ENCODE results near the gene SCAF8.

The SCAF8 gene

DNA sequence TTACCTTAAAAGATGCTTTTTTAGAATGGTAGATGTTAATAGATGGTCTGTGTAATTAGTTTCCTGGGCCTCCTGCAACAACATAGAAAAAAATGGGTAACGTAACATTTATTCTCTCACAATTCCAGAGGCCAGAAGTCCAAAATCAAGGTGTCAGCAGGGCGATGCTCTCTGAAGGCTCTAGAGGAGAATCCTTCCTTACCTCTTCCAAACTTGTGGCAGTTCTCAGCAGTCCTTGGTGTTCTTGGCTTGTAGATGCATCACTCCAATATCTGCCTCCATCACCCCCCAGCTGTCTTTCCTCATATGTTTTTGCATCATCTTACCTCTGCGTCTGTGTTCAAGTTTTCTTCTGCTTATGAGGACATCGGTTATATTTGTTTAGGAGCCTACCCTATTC is 107.9 kb downstream of the SCAF8 start:
- no peak for DNase-seq

DNA sequence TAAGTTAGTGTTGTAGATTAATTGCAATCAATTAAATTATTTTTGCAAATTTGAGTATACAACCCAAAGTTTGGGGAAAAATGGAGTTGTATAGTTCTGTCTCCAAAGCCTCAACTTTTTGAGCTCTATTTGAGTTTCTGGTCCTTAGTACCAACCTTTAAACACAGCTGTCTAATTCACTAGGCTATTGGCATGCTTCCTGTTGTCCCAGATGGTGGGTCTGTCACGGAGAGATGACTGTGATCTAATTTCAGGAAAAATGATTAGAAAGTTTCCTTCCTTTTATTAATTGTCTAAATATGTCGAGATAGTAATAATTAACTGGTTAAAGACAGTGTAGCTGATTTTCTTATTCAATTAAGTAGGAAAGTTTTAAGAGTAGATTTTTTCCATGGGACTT is 109.6 kb downstream of the SCAF8 start:
- DNase-seq, result peak; percentile 25

GRCh38 chr6:154847318-154847717 is 114.1 kb downstream of the SCAF8 start:
- no peak for DNase-seq

DNA sequence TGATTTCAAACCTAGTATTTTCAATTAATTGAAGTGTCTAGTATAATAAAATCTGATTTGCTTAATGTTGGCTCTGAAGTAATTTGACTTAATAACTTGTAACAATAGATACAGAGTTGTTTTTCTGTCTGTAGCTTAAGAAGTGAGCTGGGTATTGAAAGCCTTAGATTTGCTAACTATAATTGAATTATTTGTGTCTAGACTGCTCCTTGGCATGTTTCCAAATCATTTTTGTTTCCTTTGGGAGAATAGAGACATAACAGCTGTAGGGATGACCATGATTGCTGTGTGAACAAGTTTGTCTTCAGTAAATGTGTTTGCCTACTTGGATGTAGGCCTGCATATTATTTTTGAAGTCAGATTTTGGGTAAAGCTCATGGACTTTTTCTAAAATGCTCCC is 115.4 kb downstream of the SCAF8 start:
- DNase-seq, result peak; percentile 88

DNA sequence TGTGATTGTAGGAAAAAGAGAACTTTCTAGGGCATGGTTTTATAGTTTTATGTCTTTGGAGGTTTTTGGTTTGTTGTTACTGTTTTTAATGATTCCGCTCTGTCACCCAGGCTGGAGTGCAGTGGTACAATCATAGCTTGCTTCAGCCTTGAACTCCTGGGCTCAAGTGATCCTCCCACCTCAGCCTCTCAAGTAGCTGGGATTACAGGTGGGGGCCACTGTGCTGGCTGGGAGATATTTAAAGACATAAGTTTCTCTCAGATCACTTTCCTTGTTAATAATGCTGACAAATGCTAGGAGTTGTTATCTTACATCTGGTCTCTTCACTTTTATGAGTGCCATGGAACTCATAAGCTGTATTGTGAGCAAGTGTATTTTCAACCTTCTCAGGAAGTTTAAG is 116.3 kb downstream of the SCAF8 start:
- DNase-seq, result no peak

GRCh38 chr6:154852687-154853086 is 119.5 kb downstream of the SCAF8 start:
- DNase-seq, result no peak

GRCh38 chr6:154857529-154857928 is 124.3 kb downstream of the SCAF8 start:
- DNase-seq, result no peak

DNA sequence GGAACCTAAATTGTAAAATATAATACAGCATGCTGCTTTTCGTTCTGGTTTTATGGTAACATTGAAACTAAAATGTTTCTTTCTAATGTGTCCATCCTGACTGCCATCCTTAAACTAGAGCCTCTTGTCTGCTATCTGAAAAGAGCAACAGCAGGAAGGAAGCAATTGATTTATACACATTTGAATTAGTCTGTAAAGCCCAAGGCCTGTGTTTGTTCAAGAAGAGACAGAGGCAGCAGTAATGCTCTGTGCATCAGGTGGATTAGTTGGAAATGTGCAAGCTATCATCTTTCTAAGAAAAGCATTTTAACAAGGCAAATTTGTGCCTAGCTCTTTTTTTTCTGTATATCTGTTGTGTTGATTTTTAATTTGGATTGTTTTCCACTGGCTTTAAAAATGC is 128.6 kb downstream of the SCAF8 start:
- DNase-seq, result no peak

DNA sequence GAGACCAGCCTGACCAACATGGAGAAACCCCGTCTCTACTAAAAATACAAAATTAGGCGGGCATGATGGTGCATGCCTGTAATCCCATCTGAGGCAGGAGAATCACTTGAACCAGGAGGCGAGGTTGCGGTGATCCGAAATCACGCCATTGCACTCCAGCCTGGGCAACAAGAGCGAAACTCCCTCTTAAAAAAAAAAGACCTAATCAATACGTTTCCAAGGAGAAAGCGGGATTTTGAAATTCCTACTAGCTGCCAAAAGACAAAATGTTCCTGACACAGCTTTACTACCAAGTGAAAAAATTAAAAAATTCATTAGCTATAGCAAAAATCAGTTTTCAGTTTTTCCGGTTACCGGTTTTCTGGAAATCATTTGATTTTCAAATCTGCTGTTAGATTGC is 129.3 kb downstream of the SCAF8 start:
- no peak for DNase-seq

DNA sequence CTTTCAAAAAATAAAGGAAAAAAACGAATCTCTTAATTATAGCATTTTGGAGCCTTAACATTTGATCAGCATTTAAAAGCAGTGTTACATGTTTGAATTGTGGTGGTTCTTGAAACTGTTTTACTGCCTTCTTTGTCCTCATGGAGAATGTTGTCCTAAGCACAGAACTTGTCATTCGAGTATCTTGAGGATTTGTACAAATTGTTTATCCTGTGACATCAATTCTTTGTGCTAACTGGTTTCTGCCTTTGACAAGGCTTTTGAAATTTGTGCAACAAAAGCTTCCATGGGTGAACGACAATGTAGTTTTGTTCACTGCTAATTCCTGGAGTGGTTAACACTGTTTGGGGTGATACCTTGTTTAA is 130.8 kb downstream of the SCAF8 start:
- DNase-seq, result no peak

DNA sequence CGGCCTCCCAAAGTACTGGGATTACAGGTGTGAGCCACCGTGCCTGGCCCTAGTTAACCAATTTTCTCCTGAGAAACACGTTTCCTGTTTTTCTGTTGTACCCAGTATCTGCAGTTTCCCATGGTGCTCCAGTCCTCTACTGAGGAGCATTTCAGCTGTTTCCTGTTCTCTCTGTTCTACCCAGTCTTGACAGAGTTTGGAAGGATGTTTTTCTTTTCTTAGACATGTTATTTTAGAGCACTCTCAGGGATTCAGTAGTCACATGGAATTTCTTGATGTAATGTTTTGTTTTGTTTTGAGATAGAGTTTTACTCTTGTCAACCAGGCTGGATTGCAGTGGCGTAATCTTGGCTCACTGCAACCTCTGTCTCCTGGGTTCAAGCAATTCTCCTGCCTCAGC is 132.1 kb downstream of the SCAF8 start:
- DNase-seq, result no peak

GRCh38 chr6:154868143-154868594 is 135.0 kb downstream of the SCAF8 start:
- peak; percentile 80 for DNase-seq

- peak; percentile 10 for DNase-seq
Measured at GRCh38 chr6:154872542-154873114, 139.4 kb downstream of the SCAF8 start.

GRCh38 chr6:154873546-154873945 is 140.3 kb downstream of the SCAF8 start:
- DNase-seq, result no peak

- DNase-seq, result no peak
Measured at GRCh38 chr6:154874773-154875592, 141.8 kb downstream of the SCAF8 start.

DNA sequence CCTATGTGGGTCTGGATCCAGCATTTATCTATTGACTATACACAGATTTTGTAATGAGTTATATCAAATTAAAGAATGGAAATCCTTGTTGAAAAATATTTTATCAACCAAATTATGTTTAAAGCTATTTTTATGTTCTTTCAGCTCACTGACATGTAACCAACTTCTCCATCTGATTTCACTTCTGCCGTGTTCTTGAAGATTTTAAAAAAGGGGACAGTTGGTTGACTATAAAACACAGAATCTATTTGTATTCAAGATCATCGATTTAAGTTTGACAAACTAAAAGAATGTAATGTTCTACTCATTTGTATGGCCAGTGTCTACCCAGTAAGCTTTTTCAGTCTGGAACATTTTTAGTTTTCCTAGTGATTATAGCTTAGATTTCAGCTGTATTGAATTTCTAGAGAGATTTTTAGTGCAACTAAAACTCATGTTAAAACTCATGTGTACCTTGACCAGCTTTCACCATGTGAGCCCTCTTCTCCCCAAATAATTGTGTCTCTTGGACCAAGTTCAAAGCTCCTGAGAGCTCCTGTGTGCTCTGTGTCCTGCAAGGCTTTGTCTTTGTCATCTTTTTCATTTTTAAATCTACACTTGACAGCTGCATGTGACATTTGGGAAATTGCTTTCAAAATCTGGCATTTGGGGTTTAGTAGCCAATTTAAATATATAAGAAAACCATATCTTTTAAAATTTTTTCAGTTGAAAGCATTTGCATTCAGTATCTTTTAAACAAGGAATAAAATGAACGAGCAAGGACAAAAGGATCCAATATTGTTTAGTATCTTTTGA is 143.5 kb downstream of the SCAF8 start:
- no peak for DNase-seq

DNA sequence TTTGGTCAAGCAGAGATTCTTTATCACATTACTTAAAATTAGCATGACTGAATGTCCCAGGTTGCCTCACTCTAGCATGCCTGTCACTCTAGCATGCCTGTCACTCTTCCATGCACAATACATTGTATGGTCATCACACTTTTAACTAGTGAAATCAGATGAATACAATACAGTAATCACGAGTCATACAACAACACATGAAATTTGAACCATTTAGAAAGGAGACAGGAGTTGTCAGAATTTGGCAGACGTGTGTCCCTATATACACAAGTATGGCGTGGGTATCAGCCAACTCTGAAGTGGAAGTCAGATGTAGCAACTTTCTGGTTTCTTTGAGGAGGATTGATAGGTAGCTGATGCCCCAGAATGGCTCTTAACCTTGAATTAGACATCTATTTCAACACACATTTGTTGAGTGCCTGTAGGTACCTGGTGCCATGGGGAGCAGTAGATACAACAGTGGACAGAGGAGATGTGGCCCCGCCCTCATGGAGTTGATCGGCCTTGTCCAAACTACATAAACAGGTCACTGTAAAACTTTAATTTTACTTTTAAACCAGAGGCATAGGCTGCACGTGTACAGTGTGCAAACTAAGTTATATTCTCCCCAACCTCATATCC is 145.8 kb downstream of the SCAF8 start:
- no peak for DNase-seq

GRCh38 chr6:154882107-154882506 is 148.9 kb downstream of the SCAF8 start:
- DNase-seq, result no peak
